A172 (cell line): ENCODE measurements around the gene SELENOT. TPM values are rescaled to one million over a fixed set of nuclear protein-coding genes. Genes with fewer than 3 reads are reported as not detected.

Source experiments
- DNase-seq: peaks from one replicate; pipeline ENCODE4 v3.0.0-alpha.2; 2015; ENCODE audit warnings: low spot score
- total RNA-seq: library from RNA; depleted of rRNA; stranded (reverse); fragments of >200 nt; shearing (Covaris generic); gene quantifications from 2 replicates; pipeline ENCODE4 v1.2.3, GENCODE V29; 2014; rRNA removed

SELENOT gene
- total RNA-seq, 1 experiment from 2014 or later = 171 TPM

GRCh38 chr3:150662410-150663200 lies 59.5 kb downstream of the SELENOT start:
- DNase-seq = no peak

GRCh38 chr3:150663461-150663860 lies 60.3 kb downstream of the SELENOT start:
- no peak for DNase-seq

GRCh38 chr3:150666167-150666566 lies 63.0 kb downstream of the SELENOT start:
- no peak for DNase-seq

GRCh38 chr3:150673966-150674365 lies 70.8 kb downstream of the SELENOT start:
- DNase-seq = no peak

- DNase-seq = peak; percentile 16
Measured at GRCh38 chr3:150675587-150675986, 72.5 kb downstream of the SELENOT start.

Other genes with a start within 250 kb of the SELENOT start
- gene TSC22D2, start 195.0 kb upstream of the SELENOT start, total RNA-seq = 8.8 and 12.9 TPM in 2 replicates
- 127 and 186 TPM in 2 replicates for gene SERP1, start 56.8 kb upstream of the SELENOT start, total RNA-seq
- gene EIF2A, start 56.5 kb upstream of the SELENOT start, total RNA-seq = 127 TPM in 2 replicates
- gene ERICH6, start 100.6 kb downstream of the SELENOT start, total RNA-seq = not detected in 2 replicates
- 23.4 and 25.8 TPM in 2 replicates for gene SIAH2, start 159.8 kb downstream of the SELENOT start, total RNA-seq